Measurements from ENCODE around the gene SLC7A5.
"Not testable (repeated sequence)": the region's sequence is repeated elsewhere in the genome, so short reads cannot be mapped to it uniquely, and the experiment has no call there.

SLC7A5 gene

GRCh38 chr16:87887931-87888330 lies 18.6 kb upstream of the SLC7A5 start:
- not testable (repeated sequence) for DNase-seq

GRCh38 chr16:87885371-87885967 lies 16.2 kb upstream of the SLC7A5 start:
- DNase-seq = not testable (repeated sequence)

GRCh38 chr16:87882436-87883019 lies 13.2 kb upstream of the SLC7A5 start:
- no peak for DNase-seq

- no peak for DNase-seq
Measured at GRCh38 chr16:87881324-87882200, 12.3 kb upstream of the SLC7A5 start.

GRCh38 chr16:87880117-87880696 lies 10.9 kb upstream of the SLC7A5 start:
- no peak for DNase-seq

GRCh38 chr16:87879411-87880013 lies 10.2 kb upstream of the SLC7A5 start:
- not testable (repeated sequence) for DNase-seq

- no peak for DNase-seq
Measured at GRCh38 chr16:87878704-87879103, 9.4 kb upstream of the SLC7A5 start.

GRCh38 chr16:87877942-87878507 lies 8.7 kb upstream of the SLC7A5 start:
- no peak for DNase-seq

GRCh38 chr16:87874639-87875427 lies 5.5 kb upstream of the SLC7A5 start:
- no peak for DNase-seq

GRCh38 chr16:87870418-87871291 lies 1.3 kb upstream of the SLC7A5 start:
- DNase-seq = not testable (repeated sequence)

GRCh38 chr16:87869879-87870417 lies 641 bp upstream of the SLC7A5 start:
- DNase-seq = not testable (repeated sequence)

- not testable (repeated sequence) for DNase-seq
Measured at GRCh38 chr16:87868254-87869029, 865 bp downstream of the SLC7A5 start.

- not testable (repeated sequence) for DNase-seq
Measured at GRCh38 chr16:87865902-87866555, 3.3 kb downstream of the SLC7A5 start.

GRCh38 chr16:87864331-87864989 lies 4.8 kb downstream of the SLC7A5 start:
- no peak for DNase-seq

- not testable (repeated sequence) for DNase-seq
Measured at GRCh38 chr16:87863327-87863635, 6.0 kb downstream of the SLC7A5 start.

- DNase-seq = peak; percentile 15
Measured at GRCh38 chr16:87862597-87863326, 6.5 kb downstream of the SLC7A5 start.

- DNase-seq = not testable (repeated sequence)
Measured at GRCh38 chr16:87861300-87862099, 7.8 kb downstream of the SLC7A5 start.
